B cell (primary cell): Measurements from ENCODE around the gene CPLX1. TPM values are rescaled to one million over a fixed set of nuclear protein-coding genes. Genes with fewer than 3 reads are reported as not detected.

Source experiments
- ATAC-seq: fragments of 200-7000 bp; cut with Tn5 transposase; one replicate; pipeline ENCODE4 v1.10.0; 2021; ENCODE audit warnings: low read depth, mild to moderate bottlenecking, moderate number of reproducible peaks, moderate library complexity
- CTCF ChIA-PET: fragments of 350-600 bp; sonication (Branson Sonifier 250); formaldehyde crosslinking; loops from one replicate; lab custom pipeline; 2021; ENCODE audit warnings: antibody characterized with exemption, inconsistent platforms; lab: Charles Lee
- POLR2A ChIA-PET: fragments of 350-600 bp; sonication (Branson Sonifier 250); formaldehyde crosslinking; loops from one replicate; lab custom pipeline; 2021; ENCODE audit warnings: antibody characterized with exemption; lab: Charles Lee
- DNase-seq: peaks from one replicate; pipeline ENCODE4 v3.0.0; 2013
- H2AFZ ChIP-seq: 2 replicates; pipeline ENCODE4 v1.6.1; 2012; ENCODE audit warnings: mild to moderate bottlenecking, low read depth, low read length; ENCODE audit not compliant: insufficient read depth, poor library complexity, severe bottlenecking
- H3K27ac ChIP-seq, 2 donors: 1 replicate in 1 of 2; 2 replicates in 1 of 2; pipeline ENCODE4 v1.5.1; 2012 to 2013; ENCODE audit warnings: low read length in 2 of 2, mild to moderate bottlenecking in 2 of 2, moderate library complexity in 1 of 2
- H3K27me3 ChIP-seq, 4 experiments: fragments of 200-600 bp in 1 of 4; sonication (generic) in 1 of 4; replicated peaks in 1 of 4; 1 replicate in 2 of 4; 2 replicates in 2 of 4; pipeline versions ENCODE4 v1.6.1 to v1.7.0; 2013 to 2016; ENCODE audit warnings: low read length in 3 of 4, mild to moderate bottlenecking in 2 of 4, mixed read lengths in 1 of 4, moderate library complexity in 1 of 4; ENCODE audit not compliant: insufficient read depth in 4 of 4, control insufficient read depth in 3 of 4; ENCODE audit errors: control extremely low read depth in 1 of 4
- H3K36me3 ChIP-seq, 2 experiments: replicated peaks in 1 of 2; 1 replicate in 1 of 2; 2 replicates in 1 of 2; pipeline versions ENCODE4 v1.6.1 to v1.7.1; 2013; ENCODE audit warnings: low read length in 1 of 2; ENCODE audit not compliant: insufficient read depth in 2 of 2, control insufficient read depth in 1 of 2; ENCODE audit errors: control extremely low read depth in 1 of 2, extremely low read depth in 1 of 2
- H3K4me1 ChIP-seq, 2 donors: fragments of 200-600 bp in 1 of 2; sonication (generic) in 1 of 2; 1 replicate in 1 of 2; 2 replicates in 1 of 2; pipeline versions ENCODE4 v1.5.1 to v1.6.1; 2013 to 2017; ENCODE audit warnings: low read length in 2 of 2; ENCODE audit not compliant: control insufficient read depth in 2 of 2, insufficient read depth in 2 of 2
- H3K4me2 ChIP-seq: replicated peaks from 2 replicates; pipeline ENCODE3; 2012; ENCODE audit warnings: mild to moderate bottlenecking, low read depth, low read length; ENCODE audit not compliant: poor library complexity, severe bottlenecking
- H3K4me3 ChIP-seq, 5 experiments: fragments of 200-600 bp in 1 of 5; sonication (generic) in 1 of 5; 1 replicate in 3 of 5; 2 replicates in 2 of 5; pipeline versions ENCODE4 v1.5.1 to v1.7.0; 2011 to 2016; ENCODE audit warnings: low read length in 4 of 5, mild to moderate bottlenecking in 4 of 5, low read depth in 2 of 5, control low read depth in 1 of 5, moderate library complexity in 1 of 5; ENCODE audit not compliant: insufficient read depth in 1 of 5; ENCODE audit errors: control extremely low read depth in 1 of 5, extremely low read depth in 1 of 5
- H3K79me2 ChIP-seq: fragments of 200-600 bp; sonication (generic); one replicate; pipeline ENCODE4 v1.6.0; 2016; ENCODE audit warnings: low read length; ENCODE audit not compliant: control insufficient read depth, insufficient read depth
- H3K9ac ChIP-seq: fragments of 200-600 bp; sonication (generic); 2 replicates; pipeline ENCODE4 v1.6.1; 2017; ENCODE audit warnings: mild to moderate bottlenecking, low read length, moderate library complexity
- H3K9me3 ChIP-seq, 3 donors: one replicate each; pipeline versions ENCODE4 v1.6.1 to v1.7.1; 2013; ENCODE audit warnings: low read length in 2 of 3; ENCODE audit not compliant: control insufficient read depth in 2 of 3, insufficient read depth in 1 of 3; ENCODE audit errors: control extremely low read depth in 1 of 3
- H4K20me1 ChIP-seq: 2 replicates; pipeline ENCODE4 v1.6.0; 2012; ENCODE audit warnings: mild to moderate bottlenecking, low read length; ENCODE audit not compliant: insufficient read depth, control insufficient read depth, poor library complexity, severe bottlenecking
- H3K27ac Mint-ChIP-seq: one replicate; pipeline ENCODE4 v1.8.0; 2021; ENCODE audit warnings: mixed read lengths
- H3K27me3 Mint-ChIP-seq: one replicate; pipeline ENCODE4 v1.8.0; 2021; ENCODE audit warnings: mixed read lengths
- H3K4me1 Mint-ChIP-seq: one replicate; pipeline ENCODE4 v1.8.0; 2021; ENCODE audit warnings: mixed read lengths
- H3K4me3 Mint-ChIP-seq: one replicate; pipeline ENCODE4 v1.8.0; 2021; ENCODE audit warnings: mixed read lengths
- H3K9me3 Mint-ChIP-seq: one replicate; pipeline ENCODE4 v1.8.0; 2022; ENCODE audit warnings: mixed read lengths; ENCODE audit not compliant: insufficient read depth
- EZH2 ChIP-seq: IDR thresholded peaks from 2 replicates; pipeline ENCODE4 v1.6.1; 2012; ENCODE audit warnings: borderline replicate concordance, low read depth, mild to moderate bottlenecking, moderate library complexity, low read length; ENCODE audit not compliant: insufficient read depth, poor library complexity, severe bottlenecking
- WGBS: methylation state at CpG from one replicate; pipeline ENCODE4 v1.1.5; 2013; ENCODE audit warnings: missing lambda C conversion rate; ENCODE audit not compliant: insufficient coverage; 5-methylcytosine and 5-hydroxymethylcytosine counted together
- intact Hi-C: fragments of 100-400 bp; cut with micrococcal nuclease; formaldehyde crosslinking; loops from one replicate; pipeline ENCODE4 v1.10.0; 2022
- polyA plus RNA-seq: library from polyadenylated mRNA; depleted of rRNA; stranded (reverse); fragments of >200 nt; gene quantifications from 2 replicates; pipeline ENCODE4 v1.2.3, GENCODE V29; 2012
- total RNA-seq, 2 donors: library from RNA; stranded (reverse); fragments of 120-200 nt in 1 of 2; gene quantifications; 1 replicate in 1 of 2; 2 replicates in 1 of 2; pipeline versions ENCODE4 v1.2.3 to v1.2.4, GENCODE V29; 2013 to 2022
- TF ChIP-seq, protein P1 (sequence below): fragments of 200-600 bp; IDR thresholded peaks from one replicate; pipeline ENCODE4 v1.8.0; 2022; ENCODE audit warnings: antibody characterized with exemption, mild to moderate bottlenecking

CPLX1 gene
- total and polyA plus RNA-seq, 2 donors (not counting 1 experiment from before 2014, with no cell fraction given), result not detected

DNA sequence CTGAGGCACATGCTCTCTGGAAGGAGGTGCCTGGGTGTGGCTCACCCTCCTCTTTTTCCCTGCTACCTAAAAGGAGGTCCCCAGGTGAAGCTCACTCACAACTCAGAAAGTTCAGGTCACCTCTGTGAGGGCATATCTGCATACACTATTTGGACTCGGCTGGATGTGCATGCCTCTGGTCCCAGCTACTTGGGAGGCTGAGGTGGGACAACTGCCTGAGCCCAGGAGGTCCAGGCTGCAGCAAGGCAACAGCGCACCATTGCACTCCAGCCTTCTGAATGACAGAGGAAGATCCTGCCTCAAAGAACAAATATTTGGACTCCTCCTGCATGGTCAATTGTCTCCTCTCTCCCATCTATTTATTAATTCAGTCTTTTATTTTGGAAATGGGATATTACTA is 46.4 kb downstream of the CPLX1 start:
- Histone ChIP-seq H3K4me3 (no peak overlapping the region), H3K36me3 (peaks cover 0 to 28% of the 10 kb centered on the region in 2 experiments)
- H3K4me1 Mint-ChIP-seq, result peaks cover 48% of the 10 kb centered on the region

More for the DNA sequence above, 46.4 kb downstream of the CPLX1 start:
- Mint-ChIP-seq H3K4me3 (peak overlapping the region; percentile 94), H3K27me3 (peaks cover 4% of the 10 kb centered on the region), H3K27ac (no peak overlapping the region), H3K9me3 (no peaks in the 10 kb centered on the region)
- Histone ChIP-seq H3K4me2 (no peak overlapping the region), H3K9ac (no peak overlapping the region), H3K27ac (no peak overlapping the region), H3K27me3 (peaks cover 0 to 9% (median 3%) of the 10 kb centered on the region in 4 experiments), H3K79me2 (peaks cover 73% of the 10 kb centered on the region), H2AFZ (no peak overlapping the region), H3K4me1 (peaks cover 19 to 21% of the 10 kb centered on the region in 2 donors), H3K9me3 (peaks cover 0 to 10% (median 0%) of the 10 kb centered on the region in 3 donors), H4K20me1 (peaks cover 40% of the 10 kb centered on the region)
- DNase-seq, result no peak
- POLR2A ChIA-PET, result interaction anchor here (0.6 kb wide), 1 partner anchor 113 kb away, joined by 3 read pairs; no protein-coding TSS in a partner anchor
- no peak for ATAC-seq
- WGBS, result 100% methylated on average over 2 of the region's 2 CpGs
- TF ChIP-seq, protein P1, sequence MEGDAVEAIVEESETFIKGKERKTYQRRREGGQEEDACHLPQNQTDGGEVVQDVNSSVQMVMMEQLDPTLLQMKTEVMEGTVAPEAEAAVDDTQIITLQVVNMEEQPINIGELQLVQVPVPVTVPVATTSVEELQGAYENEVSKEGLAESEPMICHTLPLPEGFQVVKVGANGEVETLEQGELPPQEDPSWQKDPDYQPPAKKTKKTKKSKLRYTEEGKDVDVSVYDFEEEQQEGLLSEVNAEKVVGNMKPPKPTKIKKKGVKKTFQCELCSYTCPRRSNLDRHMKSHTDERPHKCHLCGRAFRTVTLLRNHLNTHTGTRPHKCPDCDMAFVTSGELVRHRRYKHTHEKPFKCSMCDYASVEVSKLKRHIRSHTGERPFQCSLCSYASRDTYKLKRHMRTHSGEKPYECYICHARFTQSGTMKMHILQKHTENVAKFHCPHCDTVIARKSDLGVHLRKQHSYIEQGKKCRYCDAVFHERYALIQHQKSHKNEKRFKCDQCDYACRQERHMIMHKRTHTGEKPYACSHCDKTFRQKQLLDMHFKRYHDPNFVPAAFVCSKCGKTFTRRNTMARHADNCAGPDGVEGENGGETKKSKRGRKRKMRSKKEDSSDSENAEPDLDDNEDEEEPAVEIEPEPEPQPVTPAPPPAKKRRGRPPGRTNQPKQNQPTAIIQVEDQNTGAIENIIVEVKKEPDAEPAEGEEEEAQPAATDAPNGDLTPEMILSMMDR, result no peak
- no peak for TF ChIP-seq EZH2
- CTCF ChIA-PET, result interaction anchor here (1.9 kb wide), 1 partner anchor 38 kb away, joined by 7 read pairs; no protein-coding TSS in a partner anchor
- intact Hi-C loops, result no loop called here
